Stomach (tissue), 9 donors: ENCODE measurements around the gene ONECUT2. TPM values are rescaled to one million over a fixed set of nuclear protein-coding genes. Genes with fewer than 3 reads are reported as not detected.

ENCODE experiments used
- DNase-seq, 2 donors: peaks; one replicate each; pipeline versions ENCODE4 v3.0.0 to v3.0.0-alpha.2; 2013 to 2019
- H3K27ac ChIP-seq, 5 donors: fragments of 200-600 bp in 4 of 5; sonication (generic) in 4 of 5; one replicate each; pipeline ENCODE4 v1.5.1; 2013 to 2019; ENCODE audit warnings: mild to moderate bottlenecking in 1 of 5, moderate library complexity in 1 of 5
- H3K27me3 ChIP-seq, 3 donors: fragments of 200-600 bp; sonication (generic); one replicate each; pipeline ENCODE4 v1.5.1; 2017 to 2019; ENCODE audit warnings: mixed run types in 1 of 3
- H3K36me3 ChIP-seq, 4 donors: fragments of 200-600 bp; sonication (generic); 1 replicate in 3 of 4; 2 replicates in 1 of 4; pipeline ENCODE4 v1.5.1; 2016 to 2019
- H3K4me1 ChIP-seq, 4 donors: fragments of 200-600 bp; sonication (generic); one replicate each; pipeline ENCODE4 v1.5.1; 2016 to 2019
- H3K4me3 ChIP-seq, 4 donors: fragments of 200-600 bp; sonication (generic) in 3 of 4; one replicate each; pipeline ENCODE4 v1.5.1; 2016 to 2019; ENCODE audit warnings: mild to moderate bottlenecking in 1 of 4
- H3K9me3 ChIP-seq, 4 donors: fragments of 200-600 bp; sonication (generic); one replicate each; pipeline ENCODE4 v1.5.1; 2016 to 2019
- CTCF ChIP-seq, 7 experiments: fragments of 450-650 bp in 4 of 7; fragments of 200-600 bp in 3 of 7; sonication (generic) in 3 of 7; IDR thresholded peaks; one replicate each; pipeline ENCODE4 v1.5.1; 2016 to 2019; ENCODE audit warnings: antibody characterized with exemption in 7 of 7, control low read depth in 2 of 7, mild to moderate bottlenecking in 1 of 7
- EP300 ChIP-seq: sonication (generic); formaldehyde crosslinking; IDR thresholded peaks from one replicate; pipeline ENCODE4 v1.6.1; 2017; ENCODE audit warnings: antibody characterized with exemption
- POLR2A ChIP-seq, 4 donors: fragments of 450-650 bp; IDR thresholded peaks; one replicate each; pipeline ENCODE4 v1.6.1; 2016; ENCODE audit warnings: antibody characterized with exemption in 4 of 4, control low read depth in 2 of 4, mild to moderate bottlenecking in 1 of 4, moderate library complexity in 1 of 4
- POLR2AphosphoS5 ChIP-seq, 3 donors: sonication (generic); formaldehyde crosslinking; IDR thresholded peaks; one replicate each; pipeline ENCODE4 v1.6.1; 2016; ENCODE audit warnings: antibody characterized with exemption in 3 of 3
- WGBS, 5 donors: extraction: QIAGEN DNeasy Blood & Tissue Kit in 3 of 5; methylation state at CpG; one replicate each; pipeline versions ENCODE4 v1.1.5 to v1.1.7; 2013 to 2018; 5-methylcytosine and 5-hydroxymethylcytosine counted together
- intact Hi-C: fragments of 100-400 bp; cut with DNase I; formaldehyde crosslinking; loops from one replicate; pipeline ENCODE4 v1.15.1; 2023; ENCODE audit warnings: low total_unique reads
- polyA plus RNA-seq, 3 donors: library from polyadenylated mRNA; stranded (reverse); fragments of 200-250 nt; gene quantifications; one replicate each; pipeline ENCODE4 v1.2.3, GENCODE V29; 2013
- total RNA-seq, 5 donors: library from RNA; depleted of rRNA; stranded (reverse); fragments of >200 nt; gene quantifications; one replicate each; pipeline versions ENCODE4 v1.1.0 to v1.2.3, GENCODE V29; 2014 to 2016
- donor health status: healthy with polysubstance abuse.
- donor health status: Bipolar disorder and iron deficiency.
- donor health status: healthy.

The ONECUT2 gene
- total and polyA plus RNA-seq, 8 donors: under 0.01 to 0.37 (median 0.07) TPM; not detected in 4

GRCh38 chr18:57397440-57398132, 37.6 kb upstream of the ONECUT2 start:
- H3K36me3 ChIP-seq: no peaks in the 10 kb centered on the region
- 46 to 70% (median 66%) methylated on average over 2 of the region's 2 CpGs for WGBS, 5 donors
- intact Hi-C loops: no loop called here
- peaks cover 0 to 7% (median 0%) of the 10 kb centered on the region in 3 donors for H3K27me3 ChIP-seq
- no peak for TF ChIP-seq CTCF (IDR thresholded peaks at IDR 0.05)
- TF ChIP-seq POLR2A (IDR thresholded peaks at IDR 0.05): no peak
- TF ChIP-seq POLR2AphosphoS5 (IDR thresholded peaks at IDR 0.05): no peak
- TF ChIP-seq EP300: no peak
- H3K27ac ChIP-seq: no peak overlapping the region
- no peak for DNase-seq
- no peak overlapping the region for H3K4me3 ChIP-seq
- no peaks in the 10 kb centered on the region for H3K4me1 ChIP-seq
- H3K9me3 ChIP-seq: peaks cover 0 to 13% (median 4%) of the 10 kb centered on the region in 4 donors

GRCh38 chr18:57404345-57404744, 30.8 kb upstream of the ONECUT2 start:
- H3K36me3 ChIP-seq: no peaks in the 10 kb centered on the region
- intact Hi-C loops: no loop called here
- TF ChIP-seq POLR2AphosphoS5 (IDR thresholded peaks at IDR 0.05): no peak
- no peak for TF ChIP-seq CTCF (IDR thresholded peaks at IDR 0.05)
- TF ChIP-seq EP300: no peak
- TF ChIP-seq POLR2A (IDR thresholded peaks at IDR 0.05): no peak

GRCh38 chr18:57409650-57410049, 25.5 kb upstream of the ONECUT2 start:
- DNase-seq: no peak
- no peak overlapping the region for H3K4me3 ChIP-seq
- peaks cover 0 to 9% (median 4%) of the 10 kb centered on the region in 4 donors for H3K9me3 ChIP-seq
- H3K36me3 ChIP-seq: no peaks in the 10 kb centered on the region
- peaks cover 0 to 3% (median 3%) of the 10 kb centered on the region in 3 donors for H3K27me3 ChIP-seq
- intact Hi-C loops: no loop called here
- H3K4me1 ChIP-seq: no peaks in the 10 kb centered on the region
- no peak overlapping the region for H3K27ac ChIP-seq
- no peak for TF ChIP-seq CTCF (IDR thresholded peaks at IDR 0.05)
- TF ChIP-seq POLR2A (IDR thresholded peaks at IDR 0.05): no peak
- TF ChIP-seq POLR2AphosphoS5 (IDR thresholded peaks at IDR 0.05): no peak
- no peak for TF ChIP-seq EP300

More at GRCh38 chr18:57404345-57404744, 30.8 kb upstream of the ONECUT2 start:
- no peak overlapping the region for H3K4me3 ChIP-seq
- H3K27me3 ChIP-seq: peaks cover 0 to 10% (median 3%) of the 10 kb centered on the region in 3 donors
- no peak overlapping the region for H3K27ac ChIP-seq
- H3K4me1 ChIP-seq: no peaks in the 10 kb centered on the region
- peaks cover 0 to 6% (median 2%) of the 10 kb centered on the region in 4 donors for H3K9me3 ChIP-seq
- no peak for DNase-seq

GRCh38 chr18:57410749-57411148, 24.4 kb upstream of the ONECUT2 start:
- Histone ChIP-seq H3K9me3 (peaks cover 0 to 9% (median 4%) of the 10 kb centered on the region in 4 donors), H3K4me1 (no peaks in the 10 kb centered on the region), H3K27me3 (peaks cover 0 to 10% (median 4%) of the 10 kb centered on the region in 3 donors), H3K36me3 (no peaks in the 10 kb centered on the region), H3K27ac (no peak overlapping the region), H3K4me3 (no peak overlapping the region)
- TF ChIP-seq POLR2A (IDR thresholded peaks at IDR 0.05) (no peak), CTCF (IDR thresholded peaks at IDR 0.05) (no peak), POLR2AphosphoS5 (IDR thresholded peaks at IDR 0.05) (no peak), EP300 (no peak)
- intact Hi-C loops: no loop called here
- WGBS, 5 donors: 61 to 82% (median 66%) methylated on average over 3 of the region's 3 CpGs
- no peak for DNase-seq
